PC-3 (cell line): ENCODE data around the gene RALGPS1. TPM values are rescaled to one million over a fixed set of nuclear protein-coding genes. Genes with fewer than 3 reads are reported as not detected.

Source experiments
- ATAC-seq: fragments of 200-7000 bp; cut with Tn5 transposase; 2 replicates; pipeline ENCODE4 v1.9.1; 2020; ENCODE audit warnings: mild to moderate bottlenecking, moderate library complexity
- BruUV-seq: library from RNA; stranded (reverse); fragments of 400-500 nt; replicated peaks from 2 replicates; lab custom pipeline; 2021; lab: Mats Ljungman, UMichigan
- CTCF ChIA-PET: fragments of 300-600 bp; sonication (Branson Sonifier 250); formaldehyde crosslinking; loops from one replicate; lab custom pipeline; 2022; ENCODE audit warnings: antibody characterized with exemption; lab: Charles Lee
- POLR2A ChIA-PET: fragments of 300-600 bp; sonication (Branson Sonifier 250); formaldehyde crosslinking; loops from one replicate; lab custom pipeline; 2022; ENCODE audit warnings: antibody characterized with exemption; ENCODE audit not compliant: unreplicated experiment; lab: Charles Lee
- DNase-seq: peaks from one replicate; pipeline ENCODE4 v3.0.0-alpha.2; 2015
- H2AFZ ChIP-seq: fragments of 300-600 bp; sonication (generic); 2 replicates; pipeline ENCODE4 v1.6.0; 2016; ENCODE audit warnings: antibody characterized with exemption, low read length
- H3F3A ChIP-seq: fragments of 300-600 bp; sonication (generic); one replicate; pipeline ENCODE4 v1.6.0; 2017; ENCODE audit warnings: antibody characterized with exemption, low read length, control low read depth, mild to moderate bottlenecking; ENCODE audit not compliant: unreplicated experiment
- H3K27ac ChIP-seq: fragments of 300-600 bp; sonication (generic); 2 replicates; pipeline ENCODE4 v1.5.1; 2016; ENCODE audit warnings: mild to moderate bottlenecking, low read length
- H3K27me3 ChIP-seq: fragments of 300-600 bp; sonication (generic); 2 replicates; pipeline ENCODE4 v1.6.1; 2016; ENCODE audit warnings: low read length, mixed read lengths
- H3K36me3 ChIP-seq: fragments of 300-600 bp; sonication (generic); 2 replicates; pipeline ENCODE4 v1.6.1; 2016; ENCODE audit warnings: low read depth, mixed run types, low read length, mixed read lengths
- H3K4me1 ChIP-seq: fragments of 300-600 bp; sonication (generic); 2 replicates; pipeline ENCODE4 v1.5.1; 2016; ENCODE audit warnings: low read length; ENCODE audit not compliant: insufficient read depth
- H3K4me2 ChIP-seq: fragments of 300-600 bp; sonication (generic); 2 replicates; pipeline ENCODE4 v1.6.0; 2016; ENCODE audit warnings: low read length
- H3K4me3 ChIP-seq: fragments of 300-600 bp; sonication (generic); 2 replicates; pipeline ENCODE4 v1.5.1; 2016; ENCODE audit warnings: mild to moderate bottlenecking, low read length, mixed read lengths
- H3K79me2 ChIP-seq: fragments of 300-600 bp; sonication (generic); 2 replicates; pipeline ENCODE4 v1.6.1; 2017; ENCODE audit warnings: low read length, mixed read lengths
- H3K9ac ChIP-seq: fragments of 300-600 bp; sonication (generic); 2 replicates; pipeline ENCODE4 v1.6.0; 2016; ENCODE audit warnings: mild to moderate bottlenecking, low read length
- H3K9me2 ChIP-seq: fragments of 300-600 bp; sonication (generic); replicated peaks from 2 replicates; pipeline ENCODE4 v1.6.1; 2016; ENCODE audit warnings: mixed run types, low read length, mixed read lengths
- H3K9me3 ChIP-seq: fragments of 300-600 bp; sonication (generic); 2 replicates; pipeline ENCODE4 v1.6.1; 2016; ENCODE audit warnings: low read length, mixed read lengths
- H4K20me1 ChIP-seq: fragments of 300-600 bp; sonication (generic); 2 replicates; pipeline ENCODE4 v1.6.1; 2016; ENCODE audit warnings: low read length, mixed read lengths
- EZH2 ChIP-seq: fragments of 300-600 bp; sonication (generic); IDR thresholded peaks from one replicate; pipeline ENCODE4 v1.6.1; 2017; ENCODE audit warnings: antibody characterized with exemption, mild to moderate bottlenecking, low read length; ENCODE audit not compliant: unreplicated experiment
- EZH2phosphoT487 ChIP-seq: fragments of 300-600 bp; sonication (generic); IDR thresholded peaks from 2 replicates; pipeline ENCODE4 v1.6.1; 2018; ENCODE audit warnings: mild to moderate bottlenecking, antibody characterized with exemption, low read length, borderline replicate concordance
- intact Hi-C: fragments of 100-400 bp; cut with micrococcal nuclease; formaldehyde crosslinking; loops from 2 replicates; pipeline ENCODE4 v1.9.0; 2023
- total RNA-seq: library from RNA; depleted of rRNA; stranded (reverse); fragments of >200 nt; gene quantifications from 2 replicates; pipeline ENCODE4 v1.2.3, GENCODE V29; 2014
- TF ChIP-seq, protein P1 (sequence below): fragments of 300-600 bp; sonication (generic); conservative IDR thresholded peaks from 2 replicates; pipeline ENCODE4 v1.5.1; 2017; ENCODE audit warnings: antibody characterized with exemption, low read depth, mild to moderate bottlenecking, low read length

RALGPS1 gene
- total RNA-seq, 1 experiment from 2014 or later: 10.2 TPM

DNA sequence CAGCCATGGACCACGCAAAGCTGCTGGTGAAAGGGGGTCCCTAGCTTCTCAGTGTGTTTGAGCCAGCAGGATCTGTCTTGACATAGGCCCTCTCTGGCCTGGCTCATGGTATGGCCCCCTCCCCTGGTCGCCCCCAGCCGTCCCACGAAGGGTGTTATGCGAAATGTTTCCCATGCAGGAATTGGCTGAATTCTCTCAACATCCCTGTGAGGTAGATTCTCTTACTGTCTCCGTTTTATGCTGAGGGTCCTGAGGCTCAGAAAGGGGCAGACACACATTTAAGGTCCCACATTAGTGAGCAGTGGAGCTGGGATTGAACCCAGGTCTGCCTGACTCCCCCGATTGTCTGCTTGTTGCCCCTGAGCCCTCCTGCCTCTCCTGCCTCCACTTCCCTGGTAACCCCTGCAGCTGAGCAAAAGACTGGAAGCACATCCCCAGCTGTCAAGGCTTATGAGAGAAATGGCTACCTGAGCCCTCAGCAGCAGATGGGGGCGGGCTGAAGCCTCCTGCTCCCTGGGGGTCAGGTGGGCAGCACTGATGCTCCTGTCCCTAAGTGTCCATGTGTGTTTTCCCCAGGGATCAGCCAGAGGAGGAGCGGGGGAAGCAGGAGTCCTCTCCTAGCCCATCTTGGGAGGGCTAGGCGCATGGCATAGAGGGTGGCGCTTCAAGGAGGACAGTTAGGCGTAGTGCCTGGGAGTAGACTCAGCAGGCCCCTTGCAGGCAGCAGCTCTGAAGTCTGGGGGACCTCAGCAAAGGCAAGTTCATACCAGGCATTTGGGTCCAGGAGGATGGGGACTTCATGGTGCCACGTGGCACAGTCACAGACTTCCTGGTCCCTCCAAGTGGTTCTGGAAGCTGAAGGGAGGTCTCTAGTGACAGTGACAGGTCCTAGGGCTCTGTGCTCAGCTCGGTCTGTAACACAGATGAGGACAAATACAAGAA lies 301.0 kb downstream of the RALGPS1 start:
- H3K4me3 ChIP-seq: no peak overlapping the region
- H3K9ac ChIP-seq: no peak overlapping the region
- TF ChIP-seq EZH2phosphoT487: no peak
- TF ChIP-seq, protein P1, sequence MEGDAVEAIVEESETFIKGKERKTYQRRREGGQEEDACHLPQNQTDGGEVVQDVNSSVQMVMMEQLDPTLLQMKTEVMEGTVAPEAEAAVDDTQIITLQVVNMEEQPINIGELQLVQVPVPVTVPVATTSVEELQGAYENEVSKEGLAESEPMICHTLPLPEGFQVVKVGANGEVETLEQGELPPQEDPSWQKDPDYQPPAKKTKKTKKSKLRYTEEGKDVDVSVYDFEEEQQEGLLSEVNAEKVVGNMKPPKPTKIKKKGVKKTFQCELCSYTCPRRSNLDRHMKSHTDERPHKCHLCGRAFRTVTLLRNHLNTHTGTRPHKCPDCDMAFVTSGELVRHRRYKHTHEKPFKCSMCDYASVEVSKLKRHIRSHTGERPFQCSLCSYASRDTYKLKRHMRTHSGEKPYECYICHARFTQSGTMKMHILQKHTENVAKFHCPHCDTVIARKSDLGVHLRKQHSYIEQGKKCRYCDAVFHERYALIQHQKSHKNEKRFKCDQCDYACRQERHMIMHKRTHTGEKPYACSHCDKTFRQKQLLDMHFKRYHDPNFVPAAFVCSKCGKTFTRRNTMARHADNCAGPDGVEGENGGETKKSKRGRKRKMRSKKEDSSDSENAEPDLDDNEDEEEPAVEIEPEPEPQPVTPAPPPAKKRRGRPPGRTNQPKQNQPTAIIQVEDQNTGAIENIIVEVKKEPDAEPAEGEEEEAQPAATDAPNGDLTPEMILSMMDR: no peak
- no peak for TF ChIP-seq EZH2
- ATAC-seq (no peak), DNase-seq (no peak)
- H3K9me2 ChIP-seq: no peaks in the 10 kb centered on the region
- no peaks in the 10 kb centered on the region for H3K79me2 ChIP-seq
- no peaks in the 10 kb centered on the region for H3F3A ChIP-seq
- ChIA-PET CTCF (interaction anchor here (0.6 to 1.3 kb wide), 3 partner anchors 9 to 178 kb away, joined by 3 to 13 read pairs (median 4); no protein-coding TSS in a partner anchor), POLR2A (no interaction called here)
- no TSS peak for BruUV-seq
- no peaks in the 10 kb centered on the region for H3K27me3 ChIP-seq
- H3K4me2 ChIP-seq: no peak overlapping the region
- H3K36me3 ChIP-seq: no peaks in the 10 kb centered on the region
- no peak overlapping the region for H3K27ac ChIP-seq
- no peaks in the 10 kb centered on the region for H3K9me3 ChIP-seq
- intact Hi-C loops: no loop called here
- H4K20me1 ChIP-seq: no peaks in the 10 kb centered on the region
- peaks cover 5% of the 10 kb centered on the region; the same call in 1 of the 2 replicates for H3K4me1 ChIP-seq
- H2AFZ ChIP-seq: no peak overlapping the region

DNA sequence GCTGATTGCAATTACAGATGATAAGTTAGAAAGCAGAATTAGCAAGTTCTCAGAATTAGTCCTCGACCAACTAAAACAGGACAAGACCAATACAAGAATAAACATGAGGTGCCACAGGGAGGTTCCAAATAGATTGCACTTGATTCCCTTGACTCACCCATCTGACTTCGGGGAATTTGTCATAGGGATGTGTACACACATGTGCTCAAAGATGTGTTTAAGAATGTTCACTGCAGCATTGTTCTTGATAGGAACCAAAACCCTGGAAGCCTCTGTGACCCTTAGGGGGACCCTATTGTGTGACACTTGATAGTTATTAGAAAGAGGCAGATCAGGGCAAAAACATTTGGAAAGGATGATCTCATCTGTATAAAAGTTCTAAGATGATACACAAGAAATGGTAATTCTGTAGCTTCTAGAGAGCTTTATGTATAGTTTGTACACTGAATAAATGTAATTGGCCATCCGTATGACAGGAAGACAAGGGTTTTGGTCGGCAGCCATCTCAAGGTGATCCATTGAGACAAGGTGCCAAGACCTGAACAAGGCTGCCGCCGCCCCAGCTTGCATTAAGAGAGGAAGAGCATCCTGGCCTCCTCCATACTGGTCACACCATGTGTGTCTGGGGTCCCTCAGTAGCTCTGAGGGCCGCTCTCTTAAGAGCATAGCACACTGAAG lies 301.8 kb downstream of the RALGPS1 start:
- H3K9me3 ChIP-seq: no peaks in the 10 kb centered on the region
- DNase-seq (no peak), ATAC-seq (no peak)
- intact Hi-C loops: no loop called here
- no peak overlapping the region for H3K4me2 ChIP-seq
- ChIA-PET CTCF (interaction anchor here (0.6 kb wide), 1 partner anchor 8 kb away, joined by 13 read pairs; no protein-coding TSS in a partner anchor), POLR2A (no interaction called here)
- H4K20me1 ChIP-seq: no peaks in the 10 kb centered on the region
- no peaks in the 10 kb centered on the region for H3K27me3 ChIP-seq
- peaks cover 5% of the 10 kb centered on the region; the same call in 1 of the 2 replicates for H3K4me1 ChIP-seq
- no peaks in the 10 kb centered on the region for H3K9me2 ChIP-seq
- no TSS peak for BruUV-seq
- H3K36me3 ChIP-seq: no peaks in the 10 kb centered on the region
- TF ChIP-seq, protein P1: no peak
- TF ChIP-seq EZH2 (no peak), EZH2phosphoT487 (no peak)
- H3K9ac ChIP-seq: no peak overlapping the region
- no peak overlapping the region for H3K4me3 ChIP-seq
- no peaks in the 10 kb centered on the region for H3F3A ChIP-seq
- no peaks in the 10 kb centered on the region for H3K79me2 ChIP-seq
- H2AFZ ChIP-seq: no peak overlapping the region
- H3K27ac ChIP-seq: no peak overlapping the region
